H9 (cell line): ENCODE results near the gene UBAC2. TPM values are rescaled to one million over a fixed set of nuclear protein-coding genes. Genes with fewer than 3 reads are reported as not detected.

Experiments used
- DNase-seq: peaks from one replicate; pipeline ENCODE4 v3.0.0-alpha.2; 2017
- H2AFZ ChIP-seq: one replicate; pipeline ENCODE4 v1.6.1; 2013; ENCODE audit warnings: mild to moderate bottlenecking, low read length, control low read depth, moderate library complexity
- H2AK5ac ChIP-seq: 2 replicates; pipeline ENCODE4 v1.6.1; 2013; ENCODE audit warnings: low read length, control low read depth, mixed read lengths; ENCODE audit not compliant: insufficient read length
- H2BK120ac ChIP-seq: one replicate; pipeline ENCODE4 v1.6.1; 2013; ENCODE audit warnings: low read depth, mild to moderate bottlenecking, low read length, control low read depth, inconsistent platforms; ENCODE audit not compliant: poor library complexity, severe bottlenecking
- H2BK12ac ChIP-seq: 2 replicates; pipeline ENCODE4 v1.6.1; 2013; ENCODE audit warnings: low read length, control low read depth, mixed read lengths, low read depth; ENCODE audit not compliant: insufficient read length
- H2BK15ac ChIP-seq: 2 replicates; pipeline ENCODE4 v1.6.1; 2013; ENCODE audit warnings: low read depth, low read length, control low read depth
- H2BK20ac ChIP-seq: one replicate; pipeline ENCODE4 v1.6.1; 2013; ENCODE audit warnings: low read depth, mild to moderate bottlenecking, low read length, control low read depth, inconsistent platforms; ENCODE audit not compliant: poor library complexity, severe bottlenecking
- H2BK5ac ChIP-seq: 2 replicates; pipeline ENCODE4 v1.6.1; 2013; ENCODE audit warnings: low read length, control low read depth, mixed read lengths; ENCODE audit not compliant: insufficient read length
- H3K14ac ChIP-seq: 2 replicates; pipeline ENCODE4 v1.6.1; 2013; ENCODE audit warnings: low read length, control low read depth; ENCODE audit not compliant: insufficient read depth
- H3K18ac ChIP-seq: 2 replicates; pipeline ENCODE4 v1.6.1; 2013; ENCODE audit warnings: low read depth, mild to moderate bottlenecking, mixed read lengths, low read length, control low read depth; ENCODE audit not compliant: insufficient read length
- H3K23ac ChIP-seq: 2 replicates; pipeline ENCODE4 v1.6.1; 2013; ENCODE audit warnings: low read length, control low read depth, mixed read lengths, low read depth; ENCODE audit not compliant: insufficient read length
- H3K23me2 ChIP-seq: 2 replicates; pipeline ENCODE4 v1.6.1; 2013; ENCODE audit warnings: low read depth, mild to moderate bottlenecking, mixed read lengths, low read length, control low read depth; ENCODE audit not compliant: insufficient read length, poor library complexity, severe bottlenecking
- H3K27ac ChIP-seq: 2 replicates; pipeline ENCODE4 v1.5.1; 2013; ENCODE audit warnings: low read length, control low read depth, mixed read lengths, low read depth; ENCODE audit not compliant: insufficient read length
- H3K27me3 ChIP-seq: 2 replicates; pipeline ENCODE4 v1.6.1; 2013; ENCODE audit warnings: low read length, control low read depth, inconsistent platforms; ENCODE audit not compliant: insufficient read depth
- H3K4ac ChIP-seq: 2 replicates; pipeline ENCODE4 v1.6.1; 2013; ENCODE audit warnings: low read depth, mild to moderate bottlenecking, control low read depth, inconsistent platforms, low read length, moderate library complexity
- H3K4me1 ChIP-seq: 2 replicates; pipeline ENCODE4 v1.6.1; 2013; ENCODE audit warnings: low read length, control low read depth, inconsistent platforms; ENCODE audit not compliant: insufficient read depth
- H3K4me2 ChIP-seq: 2 replicates; pipeline ENCODE4 v1.6.1; 2013; ENCODE audit warnings: low read length, control low read depth, mixed read lengths; ENCODE audit not compliant: insufficient read length, insufficient read depth
- H3K56ac ChIP-seq: 2 replicates; pipeline ENCODE4 v1.6.1; 2013; ENCODE audit warnings: low read depth, mild to moderate bottlenecking, mixed read lengths, low read length, control low read depth; ENCODE audit not compliant: insufficient read length
- H3K79me1 ChIP-seq: 2 replicates; pipeline ENCODE4 v1.6.1; 2013; ENCODE audit warnings: low read depth, mild to moderate bottlenecking, moderate library complexity, low read length, control low read depth, inconsistent platforms; ENCODE audit not compliant: insufficient read depth, poor library complexity, severe bottlenecking
- H3K79me2 ChIP-seq: 2 replicates; pipeline ENCODE4 v1.6.1; 2013; ENCODE audit warnings: low read length, control low read depth, inconsistent platforms; ENCODE audit not compliant: insufficient read depth
- H3K9ac ChIP-seq: 2 replicates; pipeline ENCODE4 v1.6.1; 2013; ENCODE audit warnings: low read length, control low read depth, mixed read lengths; ENCODE audit not compliant: insufficient read length; ENCODE audit errors: extremely low read depth
- H3K9me3 ChIP-seq: one replicate; pipeline ENCODE4 v1.6.1; 2013; ENCODE audit warnings: low read depth, low read length, inconsistent platforms; ENCODE audit not compliant: control insufficient read depth
- H3T11ph ChIP-seq: one replicate; pipeline ENCODE4 v1.6.1; 2013; ENCODE audit warnings: mild to moderate bottlenecking, low read length, control low read depth, inconsistent platforms
- H4K20me1 ChIP-seq: one replicate; pipeline ENCODE4 v1.6.1; 2013; ENCODE audit not compliant: control insufficient read depth, insufficient read length, insufficient read depth
- H4K5ac ChIP-seq: 2 replicates; pipeline ENCODE4 v1.6.1; 2013; ENCODE audit warnings: low read depth, mild to moderate bottlenecking, mixed read lengths, low read length, control low read depth; ENCODE audit not compliant: insufficient read length
- H4K8ac ChIP-seq: replicated peaks from 2 replicates; pipeline ENCODE4 v1.6.1; 2013; ENCODE audit warnings: low read length, control low read depth, mixed read lengths, low read depth; ENCODE audit not compliant: insufficient read length
- H4K91ac ChIP-seq: 2 replicates; pipeline ENCODE4 v1.6.1; 2013; ENCODE audit warnings: low read depth, mild to moderate bottlenecking, moderate library complexity, mixed read lengths, low read length, control low read depth; ENCODE audit not compliant: insufficient read length
- H3K27ac Mint-ChIP-seq, 3 experiments: 2 replicates in 2 of 3; 3 replicates in 1 of 3; pipeline ENCODE4 v1.8.0; 2020 to 2021; ENCODE audit warnings: mixed read lengths in 3 of 3, mild to moderate bottlenecking in 1 of 3, moderate library complexity in 1 of 3
- H3K27me3 Mint-ChIP-seq: 2 replicates; pipeline ENCODE4 v1.8.0; 2021; ENCODE audit warnings: low read depth, mild to moderate bottlenecking, moderate library complexity, mixed read lengths
- H3K36me3 Mint-ChIP-seq, 3 experiments: 2 replicates in 2 of 3; 3 replicates in 1 of 3; pipeline ENCODE4 v1.8.0; 2020 to 2021; ENCODE audit warnings: low read depth in 3 of 3, mixed read lengths in 3 of 3; ENCODE audit not compliant: insufficient read depth in 1 of 3
- H3K4me1 Mint-ChIP-seq, 2 experiments: 2 replicates each; pipeline ENCODE4 v1.8.0; 2020; ENCODE audit warnings: mixed read lengths in 2 of 2
- H3K4me3 Mint-ChIP-seq, 2 experiments: 2 replicates in 1 of 2; 3 replicates in 1 of 2; pipeline ENCODE4 v1.8.0; 2020 to 2021; ENCODE audit warnings: mild to moderate bottlenecking in 2 of 2, mixed read lengths in 2 of 2, moderate library complexity in 1 of 2
- H3K9me3 Mint-ChIP-seq, 2 experiments: 2 replicates in 1 of 2; 3 replicates in 1 of 2; pipeline ENCODE4 v1.8.0; 2020; ENCODE audit warnings: mild to moderate bottlenecking in 2 of 2, mixed read lengths in 2 of 2, moderate library complexity in 1 of 2
- CTCF ChIP-seq: fragments of 200-600 bp; sonication (generic); conservative IDR thresholded peaks from 3 replicates; pipeline ENCODE4 v1.8.0; 2021; ENCODE audit warnings: antibody characterized with exemption, mild to moderate bottlenecking
- WGBS: extraction: QIAGEN DNeasy Blood & Tissue Kit; methylation state at CpG from one replicate; pipeline ENCODE4 v1.1.7; 2013; ENCODE audit warnings: missing lambda C conversion rate, low lambda C conversion rate, mixed read lengths; ENCODE audit not compliant: insufficient read length; ENCODE audit errors: extremely low coverage; 5-methylcytosine and 5-hydroxymethylcytosine counted together
- total RNA-seq: library from RNA; stranded (reverse); gene quantifications from 2 replicates; pipeline ENCODE4 v1.2.1, GENCODE V29; 2021

Gene UBAC2
- total RNA-seq, 1 experiment from 2014 or later, result 52.3 TPM

GRCh38 chr13:99405966-99406365, 205.3 kb downstream of the UBAC2 start:
- H3K18ac ChIP-seq, result no peak overlapping the region
- peaks cover 13% of the 10 kb centered on the region for H3K27me3 Mint-ChIP-seq
- no peak overlapping the region for H3K4me3 Mint-ChIP-seq
- H3K9ac ChIP-seq, result no peak overlapping the region
- H2AFZ ChIP-seq, result no peak overlapping the region
- H3K4me1 ChIP-seq, result peaks cover 2% of the 10 kb centered on the region; the same call in 1 of the 2 replicates
- H2BK5ac ChIP-seq, result no peak overlapping the region
- no peaks in the 10 kb centered on the region for H3K27me3 ChIP-seq
- H3K36me3 Mint-ChIP-seq, result no peaks in the 10 kb centered on the region; a peak in 2 of 7 replicates
- no peaks in the 10 kb centered on the region for H3K23me2 ChIP-seq
- no peak overlapping the region for H3K14ac ChIP-seq
- H2AK5ac ChIP-seq, result no peak overlapping the region
- no peak overlapping the region for H2BK15ac ChIP-seq
- H3T11ph ChIP-seq, result no peak overlapping the region
- no peak overlapping the region for H3K27ac Mint-ChIP-seq
- H3K27ac ChIP-seq, result no peak overlapping the region
- no peaks in the 10 kb centered on the region for H3K79me2 ChIP-seq
- no peak overlapping the region for H3K4ac ChIP-seq
- no peak overlapping the region for H2BK12ac ChIP-seq
- H3K23ac ChIP-seq, result no peak overlapping the region
- no peaks in the 10 kb centered on the region for H3K9me3 ChIP-seq
- H3K79me1 ChIP-seq, result no peaks in the 10 kb centered on the region
- H3K56ac ChIP-seq, result no peak overlapping the region
- no peak for TF ChIP-seq CTCF
- no peak overlapping the region for H4K91ac ChIP-seq
- WGBS, result no CpG with 5 or more reads among the region's 15 CpGs
- no peak overlapping the region for H4K5ac ChIP-seq
- no peak overlapping the region for H2BK120ac ChIP-seq
- H4K20me1 ChIP-seq, result no peaks in the 10 kb centered on the region
- peaks cover 15 to 18% of the 10 kb centered on the region in 2 experiments for H3K4me1 Mint-ChIP-seq
- H3K4me2 ChIP-seq, result no peak overlapping the region
- H4K8ac ChIP-seq, result no peak overlapping the region
- peaks cover 6 to 7% of the 10 kb centered on the region in 2 experiments; a peak in 2 of 5 replicates for H3K9me3 Mint-ChIP-seq
- DNase-seq, result no peak
- no peak overlapping the region for H2BK20ac ChIP-seq
